ENCODE data around the gene TPI1. TPM values are rescaled to one million over a fixed set of nuclear protein-coding genes. Genes with fewer than 3 reads are reported as not detected.

The TPI1 gene
- total RNA-seq, 6 donors from 2014 or later, result 137 to 407 (median 309) TPM

DNA sequence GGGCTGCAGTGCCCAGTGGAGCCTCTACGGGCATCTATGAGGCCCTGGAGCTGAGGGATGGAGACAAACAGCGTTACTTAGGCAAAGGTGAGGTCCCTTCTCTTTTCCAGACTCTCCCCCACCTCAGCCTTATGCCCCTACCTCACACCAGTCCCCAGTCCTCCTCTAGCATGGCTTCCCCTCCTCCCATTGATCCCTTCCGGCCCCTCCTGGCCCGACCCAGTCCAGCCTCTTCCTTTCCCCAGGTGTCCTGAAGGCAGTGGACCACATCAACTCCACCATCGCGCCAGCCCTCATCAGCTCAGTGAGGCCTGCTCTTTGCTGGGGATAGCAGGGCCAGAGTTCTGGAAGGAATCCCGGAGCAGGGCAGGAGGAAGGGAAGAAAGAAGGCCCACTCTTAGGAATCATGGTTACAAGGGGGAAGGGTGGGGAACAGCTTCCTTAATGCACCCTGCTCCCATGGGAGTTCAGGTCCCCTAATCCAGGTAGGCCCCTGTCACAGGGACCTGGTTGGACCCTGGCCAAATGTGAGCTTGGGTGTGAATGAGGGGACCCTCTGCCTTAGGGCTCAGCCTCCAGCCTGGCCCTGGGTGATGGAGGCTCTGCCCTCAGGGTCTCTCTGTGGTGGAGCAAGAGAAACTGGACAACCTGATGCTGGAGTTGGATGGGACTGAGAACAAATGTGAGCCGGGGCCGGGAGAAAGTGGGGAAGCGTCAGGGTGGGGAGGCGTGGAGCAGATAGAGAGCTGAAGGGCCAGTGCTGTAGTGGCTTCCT is 49.3 kb downstream of the TPI1 start:
- no peak for ATAC-seq (ENCODE audit: low FRiP score in 2 of 2)

DNA sequence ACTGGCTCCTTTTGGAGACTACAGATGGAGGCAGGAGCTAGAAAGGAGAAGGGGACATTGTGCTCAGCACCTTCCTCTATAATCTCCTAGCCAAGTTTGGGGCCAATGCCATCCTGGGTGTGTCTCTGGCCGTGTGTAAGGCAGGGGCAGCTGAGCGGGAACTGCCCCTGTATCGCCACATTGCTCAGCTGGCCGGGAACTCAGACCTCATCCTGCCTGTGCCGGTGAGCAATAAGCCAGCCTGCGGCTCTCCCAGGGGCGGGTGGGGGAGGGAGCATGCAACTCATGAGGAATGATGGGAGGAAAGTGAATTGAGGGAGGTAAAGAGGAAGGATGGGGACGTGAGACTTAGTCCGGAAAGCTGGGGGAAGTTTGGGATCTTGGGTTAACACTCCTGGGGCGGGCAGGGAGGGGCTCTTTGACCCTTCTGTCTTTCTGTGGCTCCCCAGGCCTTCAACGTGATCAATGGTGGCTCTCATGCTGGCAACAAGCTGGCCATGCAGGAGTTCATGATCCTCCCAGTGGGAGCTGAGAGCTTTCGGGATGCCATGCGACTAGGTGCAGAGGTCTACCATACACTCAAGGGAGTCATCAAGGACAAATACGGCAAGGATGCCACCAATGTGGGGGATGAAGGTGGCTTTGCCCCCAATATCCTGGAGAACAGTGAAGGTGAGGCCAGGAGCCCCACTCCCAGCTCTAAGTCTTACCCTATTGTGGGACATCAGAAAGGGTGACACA is 50.3 kb downstream of the TPI1 start:
- peaks cover 0 to 34% (median 15%) of the 10 kb centered on the region in 4 donors for H3K36me3 ChIP-seq
- H3K27me3 ChIP-seq, result no peaks in the 10 kb centered on the region
- peaks cover 16 to 24% (median 17%) of the 10 kb centered on the region in 4 donors for H3K4me1 ChIP-seq
- H3K4me3 ChIP-seq, result no peak overlapping the region
- no peak for DNase-seq
- 81 to 91% methylated on average over 14 of the region's 14 CpGs for WGBS, 2 donors
- no peaks in the 10 kb centered on the region for H3K9me3 ChIP-seq
- TF ChIP-seq POLR2AphosphoS5 (IDR thresholded peaks at IDR 0.05) (no peak), EP300 (IDR thresholded peaks at IDR 0.05) (no peak), POLR2A (IDR thresholded peaks at IDR 0.05) (no peak)
- TF ChIP-seq, protein P1, sequence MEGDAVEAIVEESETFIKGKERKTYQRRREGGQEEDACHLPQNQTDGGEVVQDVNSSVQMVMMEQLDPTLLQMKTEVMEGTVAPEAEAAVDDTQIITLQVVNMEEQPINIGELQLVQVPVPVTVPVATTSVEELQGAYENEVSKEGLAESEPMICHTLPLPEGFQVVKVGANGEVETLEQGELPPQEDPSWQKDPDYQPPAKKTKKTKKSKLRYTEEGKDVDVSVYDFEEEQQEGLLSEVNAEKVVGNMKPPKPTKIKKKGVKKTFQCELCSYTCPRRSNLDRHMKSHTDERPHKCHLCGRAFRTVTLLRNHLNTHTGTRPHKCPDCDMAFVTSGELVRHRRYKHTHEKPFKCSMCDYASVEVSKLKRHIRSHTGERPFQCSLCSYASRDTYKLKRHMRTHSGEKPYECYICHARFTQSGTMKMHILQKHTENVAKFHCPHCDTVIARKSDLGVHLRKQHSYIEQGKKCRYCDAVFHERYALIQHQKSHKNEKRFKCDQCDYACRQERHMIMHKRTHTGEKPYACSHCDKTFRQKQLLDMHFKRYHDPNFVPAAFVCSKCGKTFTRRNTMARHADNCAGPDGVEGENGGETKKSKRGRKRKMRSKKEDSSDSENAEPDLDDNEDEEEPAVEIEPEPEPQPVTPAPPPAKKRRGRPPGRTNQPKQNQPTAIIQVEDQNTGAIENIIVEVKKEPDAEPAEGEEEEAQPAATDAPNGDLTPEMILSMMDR (IDR thresholded peaks at IDR 0.05), result no peak
- ATAC-seq (ENCODE audit: low FRiP score in 2 of 2), result no peak
- H3K27ac ChIP-seq, result no peak overlapping the region

More for the DNA sequence above, 49.3 kb downstream of the TPI1 start:
- 93 to 94% methylated on average over 10 to 11 of the region's 11 CpGs for WGBS, 2 donors
- no peak for DNase-seq
- no peak overlapping the region for H3K27ac ChIP-seq
- H3K4me3 ChIP-seq, result no peak overlapping the region
- no peaks in the 10 kb centered on the region for H3K27me3 ChIP-seq
- TF ChIP-seq POLR2A (IDR thresholded peaks at IDR 0.05) (no peak), POLR2AphosphoS5 (IDR thresholded peaks at IDR 0.05) (no peak), EP300 (IDR thresholded peaks at IDR 0.05) (no peak)
- TF ChIP-seq, protein P1 (IDR thresholded peaks at IDR 0.05), result no peak
- H3K9me3 ChIP-seq, result no peaks in the 10 kb centered on the region
- peaks cover 0 to 26% (median 11%) of the 10 kb centered on the region in 4 donors for H3K36me3 ChIP-seq
- H3K4me1 ChIP-seq, result peaks cover 16 to 24% (median 17%) of the 10 kb centered on the region in 4 donors

DNA sequence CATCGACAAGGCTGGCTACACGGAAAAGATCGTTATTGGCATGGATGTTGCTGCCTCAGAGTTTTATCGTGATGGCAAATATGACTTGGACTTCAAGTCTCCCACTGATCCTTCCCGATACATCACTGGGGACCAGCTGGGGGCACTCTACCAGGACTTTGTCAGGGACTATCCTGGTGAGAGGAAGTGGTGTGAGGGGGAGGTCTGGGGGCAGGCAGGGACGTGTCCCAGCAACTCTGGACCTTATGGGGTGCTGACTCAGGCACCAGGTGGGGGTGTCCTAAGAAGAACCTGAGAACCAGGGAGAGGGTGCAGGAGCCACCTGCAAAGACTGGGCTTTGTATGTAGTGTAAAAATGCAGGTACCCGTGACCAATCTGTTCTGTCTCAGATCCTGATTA is 52.3 kb downstream of the TPI1 start:
- Histone ChIP-seq H3K27ac (no peak overlapping the region), H3K4me1 (peaks cover 13 to 23% (median 16%) of the 10 kb centered on the region in 4 donors), H3K27me3 (no peaks in the 10 kb centered on the region), H3K4me3 (no peak overlapping the region), H3K9me3 (no peaks in the 10 kb centered on the region), H3K36me3 (peaks cover 0 to 34% (median 15%) of the 10 kb centered on the region in 4 donors)
- DNase-seq (no peak), ATAC-seq (ENCODE audit: low FRiP score in 2 of 2) (no peak)
- WGBS, 2 donors, result 74 to 75% methylated on average over 7 of the region's 7 CpGs
- TF ChIP-seq POLR2AphosphoS5 (IDR thresholded peaks at IDR 0.05) (no peak), POLR2A (IDR thresholded peaks at IDR 0.05) (no peak), EP300 (IDR thresholded peaks at IDR 0.05) (no peak)
- TF ChIP-seq, protein P1 (IDR thresholded peaks at IDR 0.05), result no peak

Other genes with a start within 250 kb of the TPI1 start
- 1 to 10 TPM; 1.3 to 4.4 (median 2.9) TPM for gene LPAR5, start 231.6 kb upstream of the TPI1 start, total RNA-seq
- gene ACRBP, start 220.1 kb upstream of the TPI1 start, total RNA-seq, result 10 to 100 TPM in 1 of 6 donors, 1 to 10 TPM in 5; 1.8 to 12.6 (median 5.9) TPM
- 10 to 100 TPM; 24.3 to 79.6 (median 33.8) TPM for gene ING4, start 204.4 kb upstream of the TPI1 start, total RNA-seq
- gene ZNF384, start 178.2 kb upstream of the TPI1 start, total RNA-seq, result 10 to 100 TPM; 33.4 to 52.8 (median 43.0) TPM
- under 1 TPM in 3 of 6 donors, not detected in 3; 0.13 to 0.83 (median 0.39) TPM for gene PIANP, start 166.7 kb upstream of the TPI1 start, total RNA-seq
- gene COPS7A, start 143.5 kb upstream of the TPI1 start, total RNA-seq, result 10 to 100 TPM; 36.9 to 70.2 (median 63.0) TPM
- 100 to 1,000 TPM; 136 to 221 (median 144) TPM for gene MLF2, start 114.4 kb upstream of the TPI1 start, total RNA-seq
- gene PTMS, start 101.2 kb upstream of the TPI1 start, total RNA-seq, result 100 to 1,000 TPM; 142 to 463 (median 224) TPM
- 1 to 10 TPM in 4 of 6 donors, under 1 TPM in 2; 0.46 to 2.6 (median 1.5) TPM for gene LAG3, start 95.0 kb upstream of the TPI1 start, total RNA-seq
- gene CD4, start 78.0 kb upstream of the TPI1 start, total RNA-seq, result 10 to 100 TPM; 10.5 to 86.6 (median 35.6) TPM
- 10 to 100 TPM in 5 of 6 donors, 1 to 10 TPM in 1; 8.1 to 47.1 (median 16.5) TPM for gene GPR162, start 45.7 kb upstream of the TPI1 start, total RNA-seq
- 10 to 100 TPM in 2 of 6 donors, 1 to 10 TPM in 4; 2.7 to 15.7 (median 7.0) TPM for gene P3H3, start 39.1 kb upstream of the TPI1 start, total RNA-seq
- 1 to 10 TPM in 2 of 6 donors, under 1 TPM in 3, not detected in 1; 0.44 to 1.4 (median 0.86) TPM for gene GNB3, start 26.6 kb upstream of the TPI1 start, total RNA-seq
- 10 to 100 TPM in 1 of 6 donors, 1 to 10 TPM in 3, under 1 TPM in 1, not detected in 1; 0.39 to 10.3 (median 2.8) TPM for gene CDCA3, start 16.2 kb upstream of the TPI1 start, total RNA-seq
- 10 to 100 TPM; 22.6 to 77.0 (median 35.6) TPM for gene USP5, start 15.4 kb upstream of the TPI1 start, total RNA-seq
- gene SPSB2, start 5.8 kb downstream of the TPI1 start, total RNA-seq, result 10 to 100 TPM; 27.7 to 63.3 (median 35.0) TPM
- 10 to 100 TPM; 12.0 to 83.2 (median 29.1) TPM for gene LRRC23, start 37.3 kb downstream of the TPI1 start, total RNA-seq
- 10 to 100 TPM; 33.4 to 44.0 (median 40.7) TPM for gene ENO2, start 47.0 kb downstream of the TPI1 start, total RNA-seq
- gene ATN1, start 60.4 kb downstream of the TPI1 start, total RNA-seq, result 100 to 1,000 TPM in 4 of 6 donors, 10 to 100 TPM in 2; 74.7 to 321 (median 133) TPM
- gene RNU7-1, start 76.3 kb downstream of the TPI1 start, total RNA-seq, result not detected
- gene C12orf57, start 76.5 kb downstream of the TPI1 start, total RNA-seq, result 100 to 1,000 TPM in 5 of 6 donors, 10 to 100 TPM in 1; 83.8 to 291 (median 179) TPM
- gene PTPN6, start 83.8 kb downstream of the TPI1 start, total RNA-seq, result 100 to 1,000 TPM in 4 of 6 donors, 10 to 100 TPM in 2; 56.3 to 215 (median 114) TPM
- 100 to 1,000 TPM; 101 to 196 (median 140) TPM for gene PHB2, start 103.1 kb downstream of the TPI1 start, total RNA-seq
- 10 to 100 TPM; 30.4 to 47.4 (median 38.3) TPM for gene EMG1, start 103.4 kb downstream of the TPI1 start, total RNA-seq
- gene LPCAT3, start 150.9 kb downstream of the TPI1 start, total RNA-seq, result 100 to 1,000 TPM in 1 of 6 donors, 10 to 100 TPM in 5; 56.3 to 110 (median 84.1) TPM
- 100 to 1,000 TPM; 146 to 338 (median 208) TPM for gene C1S, start 193.2 kb downstream of the TPI1 start, total RNA-seq
- 100 to 1,000 TPM; 116 to 410 (median 210) TPM for gene C1R, start 224.9 kb downstream of the TPI1 start, total RNA-seq
- 100 to 1,000 TPM in 1 of 6 donors, 10 to 100 TPM in 5; 55.9 to 224 (median 82.7) TPM for gene C1RL, start 241.7 kb downstream of the TPI1 start, total RNA-seq